OCI-LY7 (cell line): ENCODE measurements around the gene EGLN3. TPM values are rescaled to one million over a fixed set of nuclear protein-coding genes. Genes with fewer than 3 reads are reported as not detected.

Source experiments
- BruUV-seq: library from RNA; stranded (reverse); fragments of 400-500 nt; replicated peaks from 2 replicates; lab custom pipeline; 2021; lab: Mats Ljungman, UMichigan
- CTCF ChIA-PET: fragments of 300-600 bp; sonication (Branson Sonifier 250); formaldehyde crosslinking; loops from one replicate; lab custom pipeline; 2022; ENCODE audit warnings: antibody characterized with exemption; ENCODE audit not compliant: unreplicated experiment; lab: Charles Lee
- POLR2A ChIA-PET: fragments of 300-600 bp; sonication (Branson Sonifier 250); formaldehyde crosslinking; loops from one replicate; lab custom pipeline; 2022; ENCODE audit warnings: antibody characterized with exemption; lab: Charles Lee
- DNase-seq: peaks from one replicate; pipeline ENCODE4 v3.0.0-alpha.2; 2015; ENCODE audit warnings: low spot score
- H2AFZ ChIP-seq: fragments of 200-600 bp; sonication (generic), shearing (Covaris generic); 2 replicates; pipeline ENCODE4 v1.6.1; 2014; ENCODE audit warnings: mild to moderate bottlenecking, antibody characterized with exemption, low read length, moderate library complexity
- H3K27ac ChIP-seq: fragments of 200-600 bp; sonication (generic); 2 replicates; pipeline ENCODE4 v1.5.1; 2014; ENCODE audit warnings: mixed run types, low read depth, mild to moderate bottlenecking, moderate library complexity, low read length, inconsistent platforms; ENCODE audit not compliant: poor library complexity, severe bottlenecking
- H3K36me3 ChIP-seq: fragments of 200-600 bp; sonication (generic); 2 replicates; pipeline ENCODE4 v1.6.1; 2014; ENCODE audit warnings: mild to moderate bottlenecking, antibody characterized with exemption, low read length, moderate library complexity, mixed read lengths; ENCODE audit not compliant: insufficient read depth
- H3K4me1 ChIP-seq: fragments of 200-600 bp; sonication (generic); 2 replicates; pipeline ENCODE4 v1.5.1; 2014; ENCODE audit warnings: mild to moderate bottlenecking, low read length; ENCODE audit not compliant: insufficient read depth, poor library complexity, severe bottlenecking
- H3K4me2 ChIP-seq: fragments of 200-600 bp; sonication (generic); 2 replicates; pipeline ENCODE4 v1.6.1; 2014; ENCODE audit warnings: mild to moderate bottlenecking, low read length
- H3K4me3 ChIP-seq: fragments of 200-600 bp; sonication (generic); 2 replicates; pipeline ENCODE4 v1.5.1; 2014; ENCODE audit warnings: mild to moderate bottlenecking, low read depth, low read length; ENCODE audit not compliant: poor library complexity, severe bottlenecking
- H3K79me2 ChIP-seq: fragments of 200-600 bp; sonication (generic); 2 replicates; pipeline ENCODE4 v1.6.1; 2016; ENCODE audit warnings: low read depth, mild to moderate bottlenecking, low read length, moderate library complexity, mixed read lengths; ENCODE audit not compliant: insufficient read depth
- H3K9me2 ChIP-seq: fragments of 200-600 bp; sonication (generic); 2 replicates; pipeline ENCODE4 v1.6.1; 2016; ENCODE audit warnings: mild to moderate bottlenecking, low read length, mixed read lengths; ENCODE audit not compliant: insufficient read depth
- H3K9me3 ChIP-seq: fragments of 200-600 bp; sonication (generic); 2 replicates; pipeline ENCODE4 v1.6.1; 2014; ENCODE audit warnings: mild to moderate bottlenecking, mixed run types, low read length, mixed read lengths
- H4K20me1 ChIP-seq: fragments of 200-600 bp; sonication (generic); 2 replicates; pipeline ENCODE4 v1.6.1; 2014; ENCODE audit warnings: mild to moderate bottlenecking, antibody characterized with exemption, low read length, moderate library complexity, mixed read lengths; ENCODE audit not compliant: insufficient read depth
- EZH2phosphoT487 ChIP-seq: fragments of 200-600 bp; sonication (generic); IDR thresholded peaks from 2 replicates; pipeline ENCODE4 v1.6.1; 2018; ENCODE audit warnings: low read depth, borderline replicate concordance, mild to moderate bottlenecking, mixed run types, antibody characterized with exemption, low read length, moderate library complexity, mixed read lengths
- intact Hi-C: fragments of 100-400 bp; cut with micrococcal nuclease; formaldehyde crosslinking; loops from one replicate; pipeline ENCODE4 v1.10.0; 2022; ENCODE audit not compliant: unreplicated experiment
- total RNA-seq, 2 experiments: library from RNA; depleted of rRNA in 1 of 2; stranded (reverse); fragments of >200 nt in 1 of 2; shearing (Covaris generic) in 1 of 2; gene quantifications; 2 replicates each; pipeline ENCODE4 v1.2.3, GENCODE V29; 2014 to 2022
- TF ChIP-seq, protein P1 (sequence below): fragments of 200-600 bp; sonication (generic); conservative IDR thresholded peaks from 2 replicates; pipeline ENCODE4 v1.5.1; 2014; ENCODE audit warnings: mild to moderate bottlenecking, antibody characterized with exemption, low read length, moderate library complexity, mixed read lengths

The EGLN3 gene
- total RNA-seq, 2 experiments from 2014 or later, result not detected

DNA sequence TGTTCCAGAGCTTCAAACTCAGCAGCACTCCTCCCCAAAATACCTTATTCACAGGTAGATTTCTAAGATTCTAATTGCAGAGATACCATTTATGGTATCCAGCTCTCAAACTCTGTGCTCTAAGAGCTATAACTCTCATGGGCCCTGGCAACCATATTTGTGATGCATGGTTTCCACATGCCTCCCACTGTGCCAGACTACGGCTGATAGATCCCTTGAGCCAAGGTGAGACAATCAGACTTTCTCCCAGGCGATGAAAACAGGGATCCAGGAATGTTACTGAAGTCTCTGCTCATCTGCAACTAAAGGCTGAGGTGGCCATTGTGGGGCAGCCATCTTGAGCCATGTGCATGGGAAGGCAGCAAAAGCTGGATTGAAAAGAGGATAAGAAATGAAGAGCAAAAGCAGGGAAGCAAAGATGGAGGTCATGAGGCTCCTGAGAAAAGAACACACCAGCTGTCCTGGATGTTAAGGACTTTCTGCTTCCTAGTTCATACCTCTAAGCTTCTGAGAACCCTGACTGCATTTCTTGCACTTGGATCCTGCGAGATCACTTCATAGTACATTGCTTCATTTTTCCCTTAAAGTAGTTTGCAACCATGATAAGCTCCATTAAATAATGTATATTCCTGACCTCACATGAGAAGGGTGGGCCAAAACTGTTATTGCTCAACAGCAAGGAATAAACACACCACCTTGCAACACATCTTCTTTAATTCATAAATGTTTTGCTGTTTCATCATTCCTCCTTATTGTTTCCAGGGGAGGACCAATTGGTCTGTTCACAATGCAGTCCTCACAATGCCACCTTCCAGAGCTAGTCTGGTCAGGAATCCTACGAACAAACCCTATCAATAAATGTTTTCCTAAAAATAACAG is 5.4 kb downstream of the EGLN3 start:
- Histone ChIP-seq H2AFZ (no peak overlapping the region), H3K4me1 (no peaks in the 10 kb centered on the region), H3K9me2 (no peaks in the 10 kb centered on the region), H3K4me3 (no peak overlapping the region), H3K79me2 (no peaks in the 10 kb centered on the region), H3K27ac (no peak overlapping the region), H3K36me3 (no peaks in the 10 kb centered on the region), H3K4me2 (no peak overlapping the region), H4K20me1 (no peaks in the 10 kb centered on the region), H3K9me3 (no peaks in the 10 kb centered on the region)
- ChIA-PET POLR2A (no interaction called here), CTCF (no interaction called here)
- no peak for DNase-seq
- no TSS peak for BruUV-seq
- TF ChIP-seq EZH2phosphoT487, result no peak
- TF ChIP-seq, protein P1, sequence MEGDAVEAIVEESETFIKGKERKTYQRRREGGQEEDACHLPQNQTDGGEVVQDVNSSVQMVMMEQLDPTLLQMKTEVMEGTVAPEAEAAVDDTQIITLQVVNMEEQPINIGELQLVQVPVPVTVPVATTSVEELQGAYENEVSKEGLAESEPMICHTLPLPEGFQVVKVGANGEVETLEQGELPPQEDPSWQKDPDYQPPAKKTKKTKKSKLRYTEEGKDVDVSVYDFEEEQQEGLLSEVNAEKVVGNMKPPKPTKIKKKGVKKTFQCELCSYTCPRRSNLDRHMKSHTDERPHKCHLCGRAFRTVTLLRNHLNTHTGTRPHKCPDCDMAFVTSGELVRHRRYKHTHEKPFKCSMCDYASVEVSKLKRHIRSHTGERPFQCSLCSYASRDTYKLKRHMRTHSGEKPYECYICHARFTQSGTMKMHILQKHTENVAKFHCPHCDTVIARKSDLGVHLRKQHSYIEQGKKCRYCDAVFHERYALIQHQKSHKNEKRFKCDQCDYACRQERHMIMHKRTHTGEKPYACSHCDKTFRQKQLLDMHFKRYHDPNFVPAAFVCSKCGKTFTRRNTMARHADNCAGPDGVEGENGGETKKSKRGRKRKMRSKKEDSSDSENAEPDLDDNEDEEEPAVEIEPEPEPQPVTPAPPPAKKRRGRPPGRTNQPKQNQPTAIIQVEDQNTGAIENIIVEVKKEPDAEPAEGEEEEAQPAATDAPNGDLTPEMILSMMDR, result no peak
- intact Hi-C loops, result no loop called here

GRCh38 chr14:33943096-33943883 is 7.6 kb downstream of the EGLN3 start:
- Histone ChIP-seq H3K36me3 (no peaks in the 10 kb centered on the region), H3K27ac (no peak overlapping the region), H3K79me2 (no peaks in the 10 kb centered on the region), H3K9me2 (no peaks in the 10 kb centered on the region), H4K20me1 (no peaks in the 10 kb centered on the region), H3K9me3 (no peaks in the 10 kb centered on the region), H3K4me2 (no peak overlapping the region), H3K4me1 (no peaks in the 10 kb centered on the region), H3K4me3 (no peak overlapping the region), H2AFZ (no peak overlapping the region)
- POLR2A ChIA-PET, result no interaction called here
- intact Hi-C loops, result no loop called here
- CTCF ChIA-PET, result no interaction called here
- DNase-seq, result no peak
- TF ChIP-seq EZH2phosphoT487, result no peak
- TF ChIP-seq, protein P1, result no peak
- BruUV-seq, result no TSS peak
